ENCODE results near the gene PPP4R1. TPM values are rescaled to one million over a fixed set of nuclear protein-coding genes. Genes with fewer than 3 reads are reported as not detected.

PPP4R1 gene
- total RNA-seq, 2 experiments from 2014 or later: 35.7 to 40.2 TPM

DNA sequence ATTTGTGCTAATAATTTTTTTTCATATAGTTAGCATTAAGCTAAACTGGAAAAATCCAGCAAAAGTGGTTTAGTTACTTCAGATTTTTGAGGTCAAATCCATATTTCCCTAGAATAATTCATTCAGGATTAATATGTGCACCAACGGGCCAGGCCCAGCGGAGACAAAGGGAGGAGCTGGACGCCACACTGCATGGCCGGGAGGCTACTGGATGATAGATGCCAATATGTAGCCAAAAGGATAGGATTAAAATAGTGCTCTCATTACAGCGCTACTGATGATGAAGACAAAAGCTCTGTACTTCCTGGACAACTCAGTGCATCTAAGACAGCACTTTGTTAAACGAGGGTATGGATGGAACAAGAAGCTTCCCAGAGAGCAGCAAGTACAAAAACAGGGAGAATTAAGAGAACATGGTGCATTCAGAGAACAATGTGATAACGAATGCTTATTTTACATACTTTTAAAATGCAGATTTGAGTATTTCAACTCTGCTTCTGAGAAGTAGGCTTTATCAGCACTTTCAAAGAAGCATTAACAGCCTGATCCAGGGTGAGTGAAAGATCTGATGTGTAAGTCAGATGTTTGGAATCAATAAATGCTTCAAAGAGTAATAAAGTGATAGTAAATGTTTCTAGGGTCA is 39.8 kb downstream of the PPP4R1 start:
- H3K9me3 Mint-ChIP-seq: no peaks in the 10 kb centered on the region
- POLR2A ChIA-PET: no interaction called here
- DNase-seq (no peak), ATAC-seq (ENCODE audit: poor library complexity) (no peak)
- Histone ChIP-seq H3K9me3 (ENCODE audit: control insufficient read depth in 1 of 2, insufficient read depth in 1 of 2, low read length in 2 of 2) (no peaks in the 10 kb centered on the region), H3K27ac (ENCODE audit: low read depth in 1 of 2, low read length in 2 of 2) (no peak overlapping the region), H3K4me3 (ENCODE audit: low read length) (no peak overlapping the region), H3K27me3 (ENCODE audit: control insufficient read depth in 1 of 2, insufficient read depth in 2 of 2, low read length in 2 of 2) (no peaks in the 10 kb centered on the region), H3K4me1 (ENCODE audit: insufficient read depth, low read length) (no peaks in the 10 kb centered on the region), H3K36me3 (ENCODE audit: insufficient read depth, low read length) (peaks cover 47% of the 10 kb centered on the region)
- CTCF ChIA-PET: no interaction called here
- no peaks in the 10 kb centered on the region for H3K4me1 Mint-ChIP-seq (ENCODE audit: low read depth)
- no peaks in the 10 kb centered on the region for H3K27me3 Mint-ChIP-seq
- intact Hi-C loops (cut with DNase I, micrococcal nuclease): no loop called here
- H3K4me3 Mint-ChIP-seq: no peak overlapping the region
- H3K36me3 Mint-ChIP-seq (ENCODE audit: low read depth): peaks cover 71% of the 10 kb centered on the region
- no peak for TF ChIP-seq CTCF (IDR thresholded peaks at IDR 0.05)
- H3K27ac Mint-ChIP-seq: no peak overlapping the region

DNA sequence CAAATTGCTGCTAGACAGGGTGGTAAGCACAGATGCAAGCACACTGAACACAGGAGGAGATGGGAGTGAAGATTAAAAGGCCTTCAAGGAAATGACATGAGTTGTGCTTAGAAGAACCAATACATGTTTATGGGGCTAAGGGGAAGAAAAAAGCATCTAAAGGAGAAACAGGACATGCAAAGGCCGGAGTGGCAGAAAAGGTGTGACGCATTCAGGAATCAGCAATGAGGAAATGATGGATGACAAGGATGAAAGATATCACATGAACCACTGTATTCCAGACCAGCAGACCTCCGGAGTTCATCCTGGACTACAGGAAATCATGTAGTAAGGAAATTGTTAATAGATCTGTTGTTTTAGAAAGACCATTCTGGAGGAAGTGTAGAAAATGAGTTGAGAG is 42.8 kb downstream of the PPP4R1 start:
- DNase-seq (no peak), ATAC-seq (ENCODE audit: poor library complexity) (no peak)
- ChIA-PET POLR2A (no interaction called here), CTCF (no interaction called here)
- Histone ChIP-seq H3K27me3 (ENCODE audit: control insufficient read depth in 1 of 2, insufficient read depth in 2 of 2, low read length in 2 of 2) (no peaks in the 10 kb centered on the region), H3K4me1 (ENCODE audit: insufficient read depth, low read length) (no peaks in the 10 kb centered on the region), H3K9me3 (ENCODE audit: control insufficient read depth in 1 of 2, insufficient read depth in 1 of 2, low read length in 2 of 2) (no peaks in the 10 kb centered on the region), H3K36me3 (ENCODE audit: insufficient read depth, low read length) (peaks cover 54% of the 10 kb centered on the region), H3K4me3 (ENCODE audit: low read length) (no peak overlapping the region), H3K27ac (ENCODE audit: low read depth in 1 of 2, low read length in 2 of 2) (no peak overlapping the region)
- intact Hi-C loops (cut with DNase I, micrococcal nuclease): no loop called here
- Mint-ChIP-seq H3K27me3 (no peaks in the 10 kb centered on the region), H3K27ac (no peak overlapping the region), H3K4me3 (no peak overlapping the region), H3K36me3 (ENCODE audit: low read depth) (peaks cover 65% of the 10 kb centered on the region), H3K4me1 (ENCODE audit: low read depth) (no peaks in the 10 kb centered on the region), H3K9me3 (no peaks in the 10 kb centered on the region)
- TF ChIP-seq CTCF (IDR thresholded peaks at IDR 0.05): no peak

- Mint-ChIP-seq H3K4me3 (no peak overlapping the region), H3K9me3 (no peaks in the 10 kb centered on the region), H3K36me3 (ENCODE audit: low read depth) (peaks cover 56% of the 10 kb centered on the region), H3K27ac (no peak overlapping the region), H3K4me1 (ENCODE audit: low read depth) (no peaks in the 10 kb centered on the region), H3K27me3 (no peaks in the 10 kb centered on the region)
- intact Hi-C loops (cut with DNase I, micrococcal nuclease): no loop called here
- Histone ChIP-seq H3K27me3 (ENCODE audit: control insufficient read depth in 1 of 2, insufficient read depth in 2 of 2, low read length in 2 of 2) (no peaks in the 10 kb centered on the region), H3K36me3 (ENCODE audit: insufficient read depth, low read length) (peaks cover 47% of the 10 kb centered on the region), H3K4me1 (ENCODE audit: insufficient read depth, low read length) (no peaks in the 10 kb centered on the region), H3K4me3 (ENCODE audit: low read length) (no peak overlapping the region), H3K9me3 (ENCODE audit: control insufficient read depth in 1 of 2, insufficient read depth in 1 of 2, low read length in 2 of 2) (no peaks in the 10 kb centered on the region), H3K27ac (ENCODE audit: low read depth in 1 of 2, low read length in 2 of 2) (no peak overlapping the region)
- POLR2A ChIA-PET: no interaction called here
- TF ChIP-seq CTCF (IDR thresholded peaks at IDR 0.05): no peak
- CTCF ChIA-PET: no interaction called here
- DNase-seq (no peak), ATAC-seq (ENCODE audit: poor library complexity) (no peak)
Measured at GRCh38 chr18:9570255-9570654, 44.1 kb downstream of the PPP4R1 start.
